Measurements from ENCODE around the gene SMCR8.
"Not testable (repeated sequence)": the region's sequence is repeated elsewhere in the genome, so short reads cannot be mapped to it uniquely, and the experiment has no call there.

SMCR8 gene

GRCh38 chr17:18314731-18315561, at the start of gene SMCR8, which contains the start of gene TOP3A:
Gene SMCR8 (plus strand): TSS chr17:18315293. CDS start chr17:18315790, 497 bp downstream.
Gene TOP3A (minus strand): TSS chr17:18314994. CDS start chr17:18314778, 216 bp downstream.
- DNase-seq (ENCODE audit: low read depth in 2 of 2), result peak; percentile 97 to 98

- no peak for DNase-seq (ENCODE audit: low read depth in 2 of 2)
Measured at GRCh38 chr17:18267366-18267765, 47.7 kb upstream of the SMCR8 start.

- DNase-seq (ENCODE audit: low read depth in 2 of 2), result no peak
Measured at GRCh38 chr17:18267927-18268711, 47.0 kb upstream of the SMCR8 start.

- DNase-seq (ENCODE audit: low read depth in 2 of 2), result no peak
Measured at GRCh38 chr17:18270046-18270931, 44.8 kb upstream of the SMCR8 start.

- no peak for DNase-seq (ENCODE audit: low read depth in 2 of 2)
Measured at GRCh38 chr17:18277076-18277475, 38.0 kb upstream of the SMCR8 start.

- no peak for DNase-seq (ENCODE audit: low read depth in 2 of 2)
Measured at GRCh38 chr17:18278867-18279266, 36.2 kb upstream of the SMCR8 start.

- DNase-seq (ENCODE audit: low read depth in 2 of 2), result no peak
Measured at GRCh38 chr17:18280249-18280648, 34.8 kb upstream of the SMCR8 start.

- DNase-seq (ENCODE audit: low read depth in 2 of 2), result no peak
Measured at GRCh38 chr17:18280766-18281371, 34.2 kb upstream of the SMCR8 start.

- no peak for DNase-seq (ENCODE audit: low read depth in 2 of 2)
Measured at GRCh38 chr17:18281788-18282187, 33.3 kb upstream of the SMCR8 start.

GRCh38 chr17:18285296-18285695, 29.8 kb upstream of the SMCR8 start:
- DNase-seq (ENCODE audit: low read depth in 2 of 2), result no peak

- DNase-seq (ENCODE audit: low read depth in 2 of 2), result no peak
Measured at GRCh38 chr17:18291718-18292540, 23.2 kb upstream of the SMCR8 start.

GRCh38 chr17:18298061-18298460, 17.0 kb upstream of the SMCR8 start:
- DNase-seq (ENCODE audit: low read depth in 2 of 2), result not testable (repeated sequence)

GRCh38 chr17:18300725-18301480, 14.2 kb upstream of the SMCR8 start:
- DNase-seq (ENCODE audit: low read depth in 2 of 2), result no peak

- not testable (repeated sequence) for DNase-seq (ENCODE audit: low read depth in 2 of 2)
Measured at GRCh38 chr17:18303206-18303605, 11.9 kb upstream of the SMCR8 start.

GRCh38 chr17:18309202-18309601, 5.9 kb upstream of the SMCR8 start:
- DNase-seq (ENCODE audit: low read depth in 2 of 2), result no peak

- DNase-seq (ENCODE audit: low read depth in 2 of 2), result no peak
Measured at GRCh38 chr17:18314059-18314730, 898 bp upstream of the SMCR8 start.

- DNase-seq (ENCODE audit: low read depth in 2 of 2), result no peak
Measured at GRCh38 chr17:18315562-18315922, 449 bp downstream of the SMCR8 start.

- DNase-seq (ENCODE audit: low read depth in 2 of 2), result no peak
Measured at GRCh38 chr17:18315961-18316360, 868 bp downstream of the SMCR8 start.

GRCh38 chr17:18318117-18318516, 3.0 kb downstream of the SMCR8 start:
- no peak for DNase-seq (ENCODE audit: low read depth in 2 of 2)
